GM21619 (cell line): ENCODE results near the gene IKZF5.

ENCODE experiments used
- ATAC-seq: cut with Tn5 transposase; IDR thresholded peaks from one replicate; pipeline ENCODE4 v1.9.1; 2021; ENCODE audit not compliant: unreplicated experiment

The IKZF5 gene

DNA sequence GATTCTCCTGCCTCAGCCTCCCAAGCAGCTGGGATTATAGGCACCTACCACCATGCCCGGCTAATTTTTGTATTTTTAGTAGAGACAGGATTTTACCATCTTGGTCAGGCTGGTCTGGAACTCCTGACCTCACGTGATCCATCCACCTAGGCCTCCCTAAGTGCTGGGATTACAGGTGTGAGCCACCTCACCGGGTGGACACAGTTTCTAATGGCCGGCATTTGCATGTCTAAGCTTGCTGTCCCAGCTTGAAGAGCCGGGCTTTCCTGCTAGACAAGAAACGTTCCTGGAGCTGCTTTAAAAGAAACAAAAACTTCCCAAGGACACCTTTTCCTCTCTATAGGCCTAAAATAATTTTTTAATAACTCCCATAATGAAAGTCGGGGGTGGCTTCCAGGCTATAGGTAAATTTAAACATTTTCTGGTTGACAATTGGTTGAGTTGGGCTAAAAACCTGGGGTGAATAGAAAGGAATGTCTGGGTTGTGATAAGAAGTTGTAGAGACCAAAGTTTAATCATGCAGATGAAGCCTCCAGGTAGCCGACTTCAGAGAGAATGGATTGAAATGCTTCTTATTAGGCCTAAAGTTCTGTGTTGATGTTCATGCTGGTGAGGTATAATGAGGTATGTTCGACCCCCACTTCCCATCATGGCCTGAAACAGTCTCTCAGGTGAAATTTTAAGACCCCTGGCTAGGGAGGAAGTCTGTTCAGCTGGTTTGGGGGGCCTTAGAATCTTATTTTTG, 9.0 kb upstream of the IKZF5 start:
- no peak for ATAC-seq

DNA sequence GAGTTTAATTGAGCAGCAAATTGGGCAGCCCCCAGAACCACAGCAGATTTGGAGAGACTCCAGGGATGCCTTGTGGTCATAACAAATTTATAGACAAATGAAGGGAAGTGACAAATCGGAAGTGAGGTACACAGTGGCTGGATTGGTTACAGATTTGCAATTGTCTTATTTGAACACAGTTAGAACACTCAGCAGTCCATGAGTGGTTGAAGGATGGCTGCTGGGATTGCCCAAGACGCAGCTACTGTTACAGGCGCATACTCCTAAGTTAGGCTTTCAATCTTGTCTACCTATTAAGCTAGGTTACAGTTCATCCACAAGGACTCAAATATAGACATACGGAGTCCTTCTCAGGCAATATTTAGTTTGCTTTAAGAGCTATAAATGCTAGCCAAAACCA, 7.6 kb upstream of the IKZF5 start:
- ATAC-seq, result no peak

DNA sequence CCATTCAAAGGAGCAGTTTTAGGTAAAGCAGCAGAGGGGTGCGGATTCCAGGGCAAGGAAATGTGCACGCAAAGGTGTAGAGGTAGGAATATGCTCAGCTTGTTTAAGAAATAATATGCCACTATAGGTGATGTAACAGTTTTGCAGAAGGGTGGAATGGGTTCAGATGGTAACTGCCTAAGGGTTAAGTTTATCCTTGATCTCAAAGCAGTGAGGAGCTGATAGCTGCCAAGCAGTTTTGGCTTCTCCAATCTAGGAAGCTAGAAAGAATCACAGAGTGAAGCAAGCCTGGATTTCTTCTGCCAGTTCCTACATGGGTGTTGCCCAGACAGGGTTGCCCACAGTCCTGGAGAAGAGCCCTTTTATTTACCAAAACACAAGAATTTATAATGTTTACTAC, 6.2 kb upstream of the IKZF5 start:
- no peak for ATAC-seq

DNA sequence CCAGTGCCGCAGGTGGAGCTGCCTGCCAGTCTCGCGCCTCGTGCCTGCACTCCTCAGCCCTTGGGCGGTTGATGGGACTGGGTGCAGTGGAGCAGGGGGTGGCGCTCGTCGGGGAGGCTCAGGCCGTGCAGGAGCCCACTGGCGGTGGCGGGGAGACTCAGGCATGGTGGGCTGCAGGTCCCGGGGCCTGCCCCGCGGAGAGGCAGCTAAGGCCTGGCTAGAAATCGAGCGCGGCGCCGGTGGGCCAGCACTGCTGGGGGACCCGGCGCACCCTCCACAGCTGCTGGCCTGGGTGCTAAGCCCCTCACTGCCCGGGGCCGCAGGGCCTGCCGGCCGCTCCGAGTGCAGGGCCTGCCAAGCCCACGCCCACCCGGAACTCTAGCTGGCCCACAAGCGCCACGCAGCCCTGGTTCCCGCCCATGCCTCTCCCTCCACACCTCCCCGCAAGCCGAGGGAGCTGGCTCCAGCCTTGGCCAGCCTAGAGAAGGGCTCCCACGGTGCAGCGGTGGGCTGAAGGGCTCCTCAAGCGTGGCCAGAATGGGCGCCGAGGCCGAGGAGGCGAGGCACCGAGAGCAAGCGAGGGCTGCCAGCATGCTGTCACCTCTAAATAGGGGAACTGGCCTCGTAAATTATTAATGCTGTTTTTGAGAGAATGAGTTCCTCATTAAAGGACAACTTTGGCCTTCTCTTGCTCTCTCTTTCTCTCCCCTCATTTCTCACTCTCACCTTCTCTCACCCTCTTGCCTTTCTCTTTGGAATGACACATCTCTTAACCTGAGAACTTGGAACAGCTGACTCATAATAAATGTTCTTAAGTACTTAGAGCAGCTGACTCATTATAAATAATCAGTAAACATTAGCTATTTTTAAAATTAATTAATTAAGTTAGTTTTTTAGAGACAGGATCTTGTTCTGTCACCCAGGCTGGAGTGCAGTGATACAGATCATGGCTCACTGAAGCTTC, 5.1 kb upstream of the IKZF5 start:
- no peak for ATAC-seq

DNA sequence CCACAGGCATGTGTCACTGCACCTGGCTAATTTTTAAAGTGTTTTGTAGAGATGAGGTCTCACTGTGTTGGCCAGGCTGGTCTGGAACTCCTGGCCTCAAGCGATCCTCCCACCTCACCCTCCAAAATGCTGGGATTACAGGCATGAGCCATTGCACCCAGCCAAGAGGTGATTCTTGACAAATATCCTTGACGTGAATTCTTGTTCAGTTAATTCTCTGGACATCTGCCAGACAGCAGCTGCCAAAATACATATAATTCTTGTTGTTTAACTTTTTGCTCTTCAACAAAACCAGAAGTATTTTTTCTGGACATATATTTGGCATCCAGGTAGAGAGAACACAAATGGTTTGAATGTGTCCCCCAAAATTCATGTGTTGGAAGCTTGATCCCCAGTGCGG, 3.4 kb upstream of the IKZF5 start:
- no peak for ATAC-seq

DNA sequence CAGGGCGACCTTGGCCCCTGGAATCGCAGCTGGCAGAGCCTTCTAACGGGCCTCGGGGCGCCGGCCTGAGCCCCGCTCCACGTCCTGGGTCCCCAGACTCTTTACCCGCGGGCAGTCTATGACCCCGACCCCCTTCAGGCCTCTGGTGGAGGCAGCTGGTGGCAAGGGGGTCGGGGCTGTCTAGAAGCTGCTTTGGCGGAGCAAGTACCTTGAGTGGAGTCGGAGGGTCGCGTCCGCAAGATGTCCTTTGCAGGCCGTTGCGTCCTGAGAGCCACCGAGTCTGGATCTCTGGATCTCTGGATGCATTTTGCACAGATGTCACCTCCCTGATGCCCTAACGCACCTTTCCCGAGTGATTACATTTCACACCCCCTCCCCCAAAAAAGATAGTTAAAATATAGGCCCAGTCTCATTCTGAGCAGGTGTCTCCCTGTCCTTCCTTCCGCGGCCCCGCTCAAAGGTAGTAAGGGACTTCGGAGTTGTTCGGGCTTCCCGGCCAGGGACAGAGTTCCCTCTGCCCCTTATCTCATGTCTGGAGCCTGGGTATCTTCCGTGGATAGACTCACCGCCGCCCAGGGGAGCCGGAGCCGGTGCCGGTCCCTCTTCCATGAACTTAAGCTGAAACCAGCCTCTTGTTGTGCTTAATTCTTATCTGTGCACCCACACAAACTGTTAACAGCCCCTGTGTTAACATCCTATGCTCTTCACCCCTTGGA, 668 bp upstream of the IKZF5 start:
- ATAC-seq, result peak; percentile 11

DNA sequence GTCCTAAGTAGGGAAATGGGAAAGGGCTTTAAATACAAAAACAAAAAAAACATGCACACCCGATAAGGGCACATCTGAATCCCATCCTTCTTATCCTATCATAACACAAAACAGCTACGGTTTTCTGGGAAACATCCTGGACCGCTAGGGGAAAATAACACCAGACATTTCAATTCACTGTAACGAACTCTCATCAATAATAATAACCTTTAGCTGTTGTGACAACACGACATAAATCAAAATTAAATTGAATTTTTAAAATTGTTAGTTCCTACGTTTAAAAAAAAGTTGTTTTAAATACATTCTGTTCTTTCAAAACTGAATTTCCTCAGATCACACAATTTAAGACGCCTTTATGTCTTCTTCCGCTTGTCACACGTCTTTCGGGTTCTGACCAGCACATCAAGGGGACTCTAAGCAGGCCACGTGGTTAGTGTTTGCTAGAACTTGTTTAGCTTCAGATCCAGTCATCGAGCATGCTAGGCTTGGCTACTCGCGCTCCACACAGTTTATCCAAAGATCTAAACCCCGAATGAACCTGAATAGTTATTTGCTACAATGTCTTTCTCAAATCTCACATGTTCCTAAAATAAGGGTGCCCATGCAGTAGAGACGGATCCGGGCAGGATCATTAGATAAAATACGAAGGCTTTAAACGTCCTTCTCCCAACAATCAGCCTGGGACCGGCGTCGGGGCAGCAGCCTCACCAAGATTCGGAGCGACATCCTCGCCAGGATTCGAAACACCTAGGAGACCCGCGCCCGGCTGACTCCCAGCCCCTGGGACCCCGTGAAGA, 839 bp downstream of the IKZF5 start:
- ATAC-seq, result peak; percentile 34

DNA sequence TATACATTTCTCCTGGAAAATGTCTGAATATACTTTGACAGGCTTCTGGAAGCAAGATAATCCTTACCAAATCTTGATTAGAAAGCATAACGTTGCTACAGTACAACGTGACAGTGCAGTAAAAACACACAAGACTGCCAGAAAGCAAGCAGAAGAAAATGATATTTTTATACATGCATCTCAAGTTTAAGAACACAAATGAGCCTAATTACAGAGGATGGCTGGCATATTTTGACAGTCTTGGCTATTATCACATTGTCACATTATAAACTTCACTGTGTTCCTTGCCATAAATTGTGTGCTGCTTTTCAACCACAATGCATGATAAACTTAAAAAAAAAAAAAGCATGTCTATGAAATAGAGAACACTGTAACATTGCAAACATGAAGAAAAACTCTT, 4.3 kb downstream of the IKZF5 start:
- no peak for ATAC-seq

DNA sequence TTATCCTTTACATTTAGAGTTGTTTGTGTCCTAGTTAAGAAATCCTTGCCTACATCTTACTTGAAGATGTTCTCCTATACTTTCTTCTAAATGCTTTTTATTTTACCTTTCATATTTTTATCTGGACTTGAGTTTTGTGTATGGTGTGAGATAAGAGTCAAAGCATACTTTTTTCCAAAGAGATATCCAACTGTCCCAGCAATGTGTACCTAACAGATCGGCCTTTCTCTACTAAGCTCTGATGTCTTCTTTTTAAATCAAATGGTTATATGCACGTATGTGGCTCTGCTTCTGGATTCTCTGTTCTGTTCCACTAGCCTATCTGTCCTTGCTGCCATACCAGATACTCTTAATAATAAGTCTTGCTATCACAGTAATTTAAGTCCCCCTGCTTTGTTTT, 7.2 kb downstream of the IKZF5 start:
- no peak for ATAC-seq

DNA sequence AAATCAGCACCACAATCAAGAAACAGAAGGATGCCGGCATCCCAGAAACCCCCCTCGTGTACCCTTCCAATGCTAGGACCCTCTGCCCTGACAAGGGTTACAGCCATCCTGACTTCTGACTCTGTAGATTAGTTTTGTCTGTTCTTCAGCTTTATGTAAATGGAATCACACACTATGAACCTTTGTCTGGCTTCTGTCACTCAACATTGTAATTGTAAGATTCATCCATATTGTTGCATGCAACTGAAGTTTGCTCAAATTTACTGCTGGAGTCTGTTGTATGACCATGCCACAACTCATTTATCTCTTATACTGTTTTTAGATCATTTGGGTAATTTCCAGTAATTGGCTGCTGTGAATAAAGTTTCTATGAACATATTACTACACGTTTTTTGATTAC, 8.4 kb downstream of the IKZF5 start:
- ATAC-seq, result no peak

DNA sequence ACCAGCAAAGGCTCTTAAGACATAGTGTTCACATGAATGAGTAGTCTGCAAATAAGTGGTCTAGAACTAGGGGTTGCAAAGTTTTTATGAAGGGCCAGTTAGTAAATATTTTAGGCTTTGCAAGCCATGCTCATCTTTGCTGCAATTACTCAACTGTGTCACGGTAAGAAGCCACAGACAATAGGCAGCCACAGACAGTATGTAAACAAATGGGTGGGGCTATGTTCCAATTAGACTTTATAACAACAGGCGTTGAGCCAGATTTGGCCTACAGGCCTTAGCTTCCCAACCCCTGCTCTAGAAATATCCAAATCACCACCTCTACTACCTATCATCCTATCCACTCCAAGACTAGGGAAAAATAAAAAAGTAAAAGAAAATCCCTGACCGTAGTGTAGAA, 9.2 kb downstream of the IKZF5 start:
- ATAC-seq, result no peak

DNA sequence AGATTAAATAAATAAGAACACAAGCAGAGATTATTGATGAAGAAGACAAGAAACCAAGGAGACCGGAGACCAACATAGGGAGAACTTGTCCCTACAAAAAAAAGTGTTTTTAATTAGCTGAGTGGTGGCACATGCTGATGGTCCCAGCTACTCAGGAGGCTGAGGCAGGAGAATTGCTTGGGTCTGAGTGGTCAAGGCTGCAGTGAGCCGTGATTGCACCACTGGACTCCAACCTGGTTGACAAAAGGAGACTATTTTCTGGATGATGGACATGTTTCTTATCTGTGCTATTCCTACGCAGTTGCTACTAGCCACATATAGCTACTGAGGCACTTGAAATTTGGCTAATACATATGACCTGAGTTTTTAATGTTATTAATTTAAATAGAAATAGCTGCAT, 9.7 kb downstream of the IKZF5 start:
- no peak for ATAC-seq

DNA sequence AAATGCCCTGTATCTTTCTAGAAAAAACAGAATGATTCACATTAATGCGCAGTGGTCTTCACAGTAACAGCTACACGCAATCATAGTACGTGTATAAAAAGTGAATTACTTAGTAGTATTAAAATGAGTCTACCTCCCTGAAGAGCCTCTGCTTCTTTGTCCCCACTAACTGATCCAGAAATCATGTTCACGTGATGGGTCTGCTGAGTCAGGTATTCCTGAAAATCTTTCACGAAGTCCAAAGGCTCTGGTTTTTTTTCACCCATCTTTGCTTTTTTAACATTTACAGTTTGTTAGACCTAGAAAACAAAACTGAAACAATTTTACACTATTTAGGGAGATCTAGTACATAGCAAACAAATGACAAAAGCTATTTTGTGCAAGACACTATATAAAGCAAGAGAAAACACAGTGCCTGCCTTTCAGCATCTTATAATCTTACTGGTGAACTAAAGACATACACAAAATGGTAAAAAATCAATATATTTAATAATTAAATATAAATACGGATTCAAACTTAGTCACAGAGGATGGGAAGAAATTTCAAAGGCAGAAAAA, 10.2 kb downstream of the IKZF5 start:
- no peak for ATAC-seq

DNA sequence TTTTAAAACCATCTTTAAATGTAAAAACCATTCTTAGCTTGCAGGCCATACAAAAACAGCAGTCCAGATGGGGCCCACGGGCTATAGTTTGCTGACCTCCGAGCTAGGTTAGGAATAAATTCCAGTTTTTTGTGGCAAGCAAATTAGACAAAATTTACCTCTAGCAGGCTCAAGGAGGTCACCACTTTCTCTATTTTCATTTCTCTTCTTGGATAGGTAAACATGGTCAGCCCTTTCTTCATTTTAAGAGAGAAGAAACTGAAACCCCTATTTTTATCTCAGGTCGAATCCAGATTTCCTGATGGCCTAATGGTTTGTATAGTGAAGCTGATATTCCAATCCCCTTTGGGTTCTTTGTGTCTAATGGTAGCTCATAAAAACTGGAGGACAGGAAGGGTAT, 10.7 kb downstream of the IKZF5 start:
- ATAC-seq, result no peak

DNA sequence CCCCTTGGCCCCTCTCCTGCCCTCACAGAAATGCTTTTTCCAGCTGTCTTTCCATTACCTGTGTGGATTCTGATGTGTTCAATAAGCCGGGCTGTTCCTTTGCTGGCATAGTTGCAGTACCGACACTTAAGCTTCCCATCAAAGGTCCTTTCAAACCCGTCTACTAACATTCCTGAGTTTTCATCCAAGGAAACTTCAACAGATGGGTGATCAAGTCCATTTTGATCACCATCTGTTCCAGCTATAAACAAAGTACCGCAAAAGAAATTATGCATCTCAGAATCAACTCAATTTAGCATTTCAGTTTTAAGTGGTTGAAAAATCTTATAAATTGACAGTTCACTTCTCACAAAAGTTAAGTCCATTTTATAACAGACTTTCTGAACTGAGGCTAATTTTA, 12.7 kb downstream of the IKZF5 start:
- ATAC-seq, result no peak

DNA sequence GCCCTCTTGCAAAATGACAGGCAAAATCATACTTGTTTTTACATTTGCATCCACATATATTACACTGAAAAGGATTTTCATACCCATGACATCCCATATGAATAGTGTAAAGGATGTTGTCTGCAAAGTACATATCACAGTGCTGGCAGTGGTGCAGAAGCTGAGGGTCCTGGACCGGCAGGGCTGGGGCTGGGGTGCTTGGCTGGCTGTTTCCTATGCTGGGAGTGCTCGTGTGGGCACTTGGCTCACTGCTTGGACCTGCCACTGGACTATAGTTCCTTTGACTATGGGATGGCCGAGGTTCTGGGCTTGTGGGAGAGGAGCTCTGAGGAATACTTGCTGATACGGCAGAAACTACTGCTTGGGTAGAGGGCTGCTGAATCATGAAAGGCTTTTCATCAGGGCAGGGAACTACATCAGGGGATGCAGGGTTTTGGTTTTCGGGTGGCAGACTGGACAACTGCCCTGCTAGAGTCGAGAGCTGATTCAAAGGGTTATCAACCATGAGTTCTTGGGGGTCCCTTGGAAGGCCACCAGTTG, 14.7 kb downstream of the IKZF5 start:
- no peak for ATAC-seq

DNA sequence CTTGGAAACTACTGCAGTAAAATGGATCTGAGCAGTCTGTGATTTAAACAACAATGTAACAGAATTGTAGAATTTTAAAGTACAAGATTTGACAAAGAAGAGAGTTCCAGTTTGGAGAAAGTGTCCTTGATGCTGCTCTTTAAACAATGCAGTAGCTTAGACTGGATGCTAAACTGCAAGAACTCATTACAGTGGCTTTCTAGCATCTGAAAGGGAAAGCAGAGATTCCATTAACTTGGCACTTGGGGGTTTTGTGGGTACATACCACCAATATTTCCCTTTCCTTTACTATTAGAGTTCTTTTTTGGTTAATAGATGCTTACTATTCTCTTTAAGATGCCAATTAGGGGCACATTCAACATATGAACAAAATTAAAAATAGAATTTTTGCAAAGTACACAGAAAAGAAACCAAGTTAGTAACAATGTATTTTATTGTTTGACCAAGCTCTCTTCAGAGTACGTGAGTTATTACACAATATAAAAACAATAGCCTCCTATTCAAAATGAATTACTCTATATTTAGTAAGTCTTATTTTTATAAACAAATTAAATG, 16.5 kb downstream of the IKZF5 start:
- no peak for ATAC-seq

DNA sequence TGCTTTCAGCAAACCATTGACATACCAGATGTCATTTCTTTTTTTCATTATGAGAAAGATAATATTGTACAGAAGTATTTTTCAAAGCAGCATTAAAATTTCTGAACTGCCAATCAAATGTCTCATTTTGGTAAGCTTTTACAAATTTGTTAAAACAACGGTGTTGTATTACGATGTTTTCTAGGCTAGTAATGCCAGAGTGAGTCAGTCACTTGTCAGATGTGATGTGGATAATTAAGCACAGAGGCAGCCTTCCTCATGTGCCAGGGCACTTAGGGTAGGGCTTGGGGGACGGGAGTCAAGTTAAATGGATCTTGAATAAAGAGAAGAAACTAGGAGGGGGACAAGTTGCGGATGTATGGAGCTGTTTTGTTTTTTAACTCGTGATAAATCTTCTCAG, 18.3 kb downstream of the IKZF5 start:
- no peak for ATAC-seq

DNA sequence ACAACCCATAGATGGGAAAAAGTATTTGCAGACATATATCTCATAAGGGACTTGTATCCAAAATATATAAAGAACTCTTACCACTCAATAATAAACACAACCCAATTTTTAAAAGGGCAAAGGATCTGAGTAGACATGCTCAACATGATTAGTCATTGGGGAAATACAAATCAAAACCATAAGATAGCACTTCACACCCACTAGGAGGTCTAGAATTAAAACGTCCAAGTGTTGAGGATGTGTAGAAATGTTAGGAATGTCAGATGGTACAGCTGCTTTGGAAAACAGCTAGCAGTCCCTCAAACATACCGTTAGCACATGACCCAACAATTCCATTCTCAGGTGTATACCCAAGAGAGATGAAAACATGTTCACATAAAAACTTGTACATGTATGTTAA, 20.1 kb downstream of the IKZF5 start:
- ATAC-seq, result no peak

DNA sequence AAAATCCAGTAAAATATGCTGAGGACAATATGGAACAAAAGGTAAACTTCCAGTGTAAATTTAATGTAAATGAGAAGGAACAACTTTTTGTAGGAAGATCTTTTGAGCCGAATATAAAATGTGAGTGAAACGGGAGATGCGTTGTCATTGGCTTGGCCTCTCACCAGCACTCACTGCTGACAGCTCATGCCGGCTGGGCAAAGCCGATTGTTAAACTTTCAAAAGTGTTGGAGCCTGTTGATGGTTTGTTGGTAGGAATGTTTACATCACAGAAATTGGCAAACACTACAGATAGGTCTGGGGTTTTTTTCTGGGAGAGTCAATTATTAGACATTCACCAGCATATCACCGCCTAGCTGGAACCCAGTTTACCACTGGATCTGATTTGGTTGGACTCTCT, 22.3 kb downstream of the IKZF5 start:
- no peak for ATAC-seq
